HEK293 (cell line): Measurements from ENCODE around the gene MBNL2.

ENCODE experiments used
- KLF10 ChIP-seq: fragments of 450-650 bp; IDR thresholded peaks from 2 replicates; pipeline ENCODE4 v1.5.1; 2018; ENCODE audit warnings: missing biosample characterization, mild to moderate bottlenecking, missing genetic modification characterization
- MEIS1 ChIP-seq: sonication (generic); formaldehyde crosslinking; IDR thresholded peaks from 2 replicates; pipeline ENCODE4 v1.8.1; 2022; ENCODE audit warnings: missing genetic modification reagents, mild to moderate bottlenecking, borderline replicate concordance
- ZBTB21 ChIP-seq: fragments of 450-650 bp; formaldehyde crosslinking; IDR thresholded peaks from 2 replicates; pipeline ENCODE4 v1.5.1; 2017; ENCODE audit warnings: missing biosample characterization, missing genetic modification characterization
- ZFP69B ChIP-seq: fragments of 450-650 bp; formaldehyde crosslinking; IDR thresholded peaks from 2 replicates; pipeline ENCODE4 v1.5.1; 2016; ENCODE audit warnings: missing biosample characterization, missing genetic modification characterization
- ZNF274 ChIP-seq, 2 experiments: fragments of 200-500 bp in 1 of 2; fragments of 450-650 bp in 1 of 2; sonication (Bioruptor generic) in 1 of 2; formaldehyde crosslinking in 1 of 2; IDR thresholded peaks; 2 replicates each; pipeline versions ENCODE4 v1.5.1 to v1.6.1; 2014 to 2016; ENCODE audit warnings: borderline replicate concordance in 1 of 2, inconsistent platforms in 1 of 2, low read length in 1 of 2, missing biosample characterization in 1 of 2, missing genetic modification characterization in 1 of 2
- ZNF501 ChIP-seq: fragments of 450-650 bp; formaldehyde crosslinking; IDR thresholded peaks from 2 replicates; pipeline ENCODE4 v1.5.1; 2016; ENCODE audit warnings: missing biosample characterization, missing genetic modification characterization
- TF ChIP-seq, protein P1 (sequence below): fragments of 450-650 bp; formaldehyde crosslinking; IDR thresholded peaks from 2 replicates; pipeline ENCODE4 v1.5.1; 2017; ENCODE audit warnings: missing biosample characterization, mild to moderate bottlenecking, missing genetic modification characterization, moderate library complexity
- TF ChIP-seq, protein P2 (sequence below): fragments of 450-650 bp; IDR thresholded peaks from 2 replicates; pipeline ENCODE4 v1.5.1; 2018; ENCODE audit warnings: missing biosample characterization, missing genetic modification characterization
- TF ChIP-seq, protein P3 (sequence below): fragments of 450-650 bp; formaldehyde crosslinking; IDR thresholded peaks from 2 replicates; pipeline ENCODE4 v1.5.1; 2016; ENCODE audit warnings: missing biosample characterization, missing genetic modification characterization
- TF ChIP-seq, protein P4 (sequence below): fragments of 450-650 bp; formaldehyde crosslinking; IDR thresholded peaks from 2 replicates; pipeline ENCODE4 v1.5.1; 2016; ENCODE audit warnings: missing biosample characterization, missing genetic modification characterization
- TF ChIP-seq, protein P5 (sequence below): fragments of 450-650 bp; formaldehyde crosslinking; IDR thresholded peaks from 2 replicates; pipeline ENCODE4 v1.5.1; 2016; ENCODE audit warnings: missing biosample characterization, missing genetic modification characterization

DNA sequence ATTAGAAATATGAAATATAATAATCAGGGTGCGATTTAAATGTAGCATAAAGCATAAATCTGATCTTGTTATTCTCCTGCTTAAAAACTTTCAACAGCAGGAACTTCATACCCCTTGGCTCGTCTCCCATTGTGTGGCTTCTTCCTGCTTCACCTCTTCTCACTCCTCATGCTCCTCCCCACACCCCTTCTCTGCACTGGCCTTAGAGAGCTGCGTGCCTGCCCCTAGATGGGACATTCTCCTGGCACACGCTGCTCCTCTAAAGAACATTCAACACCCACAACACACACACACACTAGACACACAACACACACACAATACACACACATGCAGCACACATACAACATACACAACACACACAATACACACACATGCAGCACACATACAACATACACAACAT, 107.2 kb downstream of the MBNL2 start:
- TF ChIP-seq ZNF274 (IDR thresholded peaks at IDR 0.05; ENCODE audit: low read length), result no peak
- TF ChIP-seq ZNF274 (tag by site-specific recombination; IDR thresholded peaks at IDR 0.05; ENCODE audit: borderline replicate concordance), result no peak
- TF ChIP-seq, protein P1, sequence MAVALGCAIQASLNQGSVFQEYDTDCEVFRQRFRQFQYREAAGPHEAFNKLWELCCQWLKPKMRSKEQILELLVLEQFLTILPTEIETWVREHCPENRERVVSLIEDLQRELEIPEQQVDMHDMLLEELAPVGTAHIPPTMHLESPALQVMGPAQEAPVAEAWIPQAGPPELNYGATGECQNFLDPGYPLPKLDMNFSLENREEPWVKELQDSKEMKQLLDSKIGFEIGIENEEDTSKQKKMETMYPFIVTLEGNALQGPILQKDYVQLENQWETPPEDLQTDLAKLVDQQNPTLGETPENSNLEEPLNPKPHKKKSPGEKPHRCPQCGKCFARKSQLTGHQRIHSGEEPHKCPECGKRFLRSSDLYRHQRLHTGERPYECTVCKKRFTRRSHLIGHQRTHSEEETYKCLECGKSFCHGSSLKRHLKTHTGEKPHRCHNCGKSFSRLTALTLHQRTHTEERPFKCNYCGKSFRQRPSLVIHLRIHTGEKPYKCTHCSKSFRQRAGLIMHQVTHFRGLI (tag by site-specific recombination), result no peak
- no peak for TF ChIP-seq ZBTB21 (tag by site-specific recombination)
- TF ChIP-seq, protein P2, sequence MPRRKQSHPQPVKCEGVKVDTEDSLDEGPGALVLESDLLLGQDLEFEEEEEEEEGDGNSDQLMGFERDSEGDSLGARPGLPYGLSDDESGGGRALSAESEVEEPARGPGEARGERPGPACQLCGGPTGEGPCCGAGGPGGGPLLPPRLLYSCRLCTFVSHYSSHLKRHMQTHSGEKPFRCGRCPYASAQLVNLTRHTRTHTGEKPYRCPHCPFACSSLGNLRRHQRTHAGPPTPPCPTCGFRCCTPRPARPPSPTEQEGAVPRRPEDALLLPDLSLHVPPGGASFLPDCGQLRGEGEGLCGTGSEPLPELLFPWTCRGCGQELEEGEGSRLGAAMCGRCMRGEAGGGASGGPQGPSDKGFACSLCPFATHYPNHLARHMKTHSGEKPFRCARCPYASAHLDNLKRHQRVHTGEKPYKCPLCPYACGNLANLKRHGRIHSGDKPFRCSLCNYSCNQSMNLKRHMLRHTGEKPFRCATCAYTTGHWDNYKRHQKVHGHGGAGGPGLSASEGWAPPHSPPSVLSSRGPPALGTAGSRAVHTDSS, result no peak
- TF ChIP-seq, protein P3, sequence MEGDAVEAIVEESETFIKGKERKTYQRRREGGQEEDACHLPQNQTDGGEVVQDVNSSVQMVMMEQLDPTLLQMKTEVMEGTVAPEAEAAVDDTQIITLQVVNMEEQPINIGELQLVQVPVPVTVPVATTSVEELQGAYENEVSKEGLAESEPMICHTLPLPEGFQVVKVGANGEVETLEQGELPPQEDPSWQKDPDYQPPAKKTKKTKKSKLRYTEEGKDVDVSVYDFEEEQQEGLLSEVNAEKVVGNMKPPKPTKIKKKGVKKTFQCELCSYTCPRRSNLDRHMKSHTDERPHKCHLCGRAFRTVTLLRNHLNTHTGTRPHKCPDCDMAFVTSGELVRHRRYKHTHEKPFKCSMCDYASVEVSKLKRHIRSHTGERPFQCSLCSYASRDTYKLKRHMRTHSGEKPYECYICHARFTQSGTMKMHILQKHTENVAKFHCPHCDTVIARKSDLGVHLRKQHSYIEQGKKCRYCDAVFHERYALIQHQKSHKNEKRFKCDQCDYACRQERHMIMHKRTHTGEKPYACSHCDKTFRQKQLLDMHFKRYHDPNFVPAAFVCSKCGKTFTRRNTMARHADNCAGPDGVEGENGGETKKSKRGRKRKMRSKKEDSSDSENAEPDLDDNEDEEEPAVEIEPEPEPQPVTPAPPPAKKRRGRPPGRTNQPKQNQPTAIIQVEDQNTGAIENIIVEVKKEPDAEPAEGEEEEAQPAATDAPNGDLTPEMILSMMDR (tag by site-specific recombination), result no peak
- TF ChIP-seq, protein P4, sequence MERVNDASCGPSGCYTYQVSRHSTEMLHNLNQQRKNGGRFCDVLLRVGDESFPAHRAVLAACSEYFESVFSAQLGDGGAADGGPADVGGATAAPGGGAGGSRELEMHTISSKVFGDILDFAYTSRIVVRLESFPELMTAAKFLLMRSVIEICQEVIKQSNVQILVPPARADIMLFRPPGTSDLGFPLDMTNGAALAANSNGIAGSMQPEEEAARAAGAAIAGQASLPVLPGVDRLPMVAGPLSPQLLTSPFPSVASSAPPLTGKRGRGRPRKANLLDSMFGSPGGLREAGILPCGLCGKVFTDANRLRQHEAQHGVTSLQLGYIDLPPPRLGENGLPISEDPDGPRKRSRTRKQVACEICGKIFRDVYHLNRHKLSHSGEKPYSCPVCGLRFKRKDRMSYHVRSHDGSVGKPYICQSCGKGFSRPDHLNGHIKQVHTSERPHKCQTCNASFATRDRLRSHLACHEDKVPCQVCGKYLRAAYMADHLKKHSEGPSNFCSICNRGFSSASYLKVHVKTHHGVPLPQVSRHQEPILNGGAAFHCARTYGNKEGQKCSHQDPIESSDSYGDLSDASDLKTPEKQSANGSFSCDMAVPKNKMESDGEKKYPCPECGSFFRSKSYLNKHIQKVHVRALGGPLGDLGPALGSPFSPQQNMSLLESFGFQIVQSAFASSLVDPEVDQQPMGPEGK (tag by site-specific recombination), result no peak
- no peak for TF ChIP-seq ZNF501
- TF ChIP-seq, protein P5, sequence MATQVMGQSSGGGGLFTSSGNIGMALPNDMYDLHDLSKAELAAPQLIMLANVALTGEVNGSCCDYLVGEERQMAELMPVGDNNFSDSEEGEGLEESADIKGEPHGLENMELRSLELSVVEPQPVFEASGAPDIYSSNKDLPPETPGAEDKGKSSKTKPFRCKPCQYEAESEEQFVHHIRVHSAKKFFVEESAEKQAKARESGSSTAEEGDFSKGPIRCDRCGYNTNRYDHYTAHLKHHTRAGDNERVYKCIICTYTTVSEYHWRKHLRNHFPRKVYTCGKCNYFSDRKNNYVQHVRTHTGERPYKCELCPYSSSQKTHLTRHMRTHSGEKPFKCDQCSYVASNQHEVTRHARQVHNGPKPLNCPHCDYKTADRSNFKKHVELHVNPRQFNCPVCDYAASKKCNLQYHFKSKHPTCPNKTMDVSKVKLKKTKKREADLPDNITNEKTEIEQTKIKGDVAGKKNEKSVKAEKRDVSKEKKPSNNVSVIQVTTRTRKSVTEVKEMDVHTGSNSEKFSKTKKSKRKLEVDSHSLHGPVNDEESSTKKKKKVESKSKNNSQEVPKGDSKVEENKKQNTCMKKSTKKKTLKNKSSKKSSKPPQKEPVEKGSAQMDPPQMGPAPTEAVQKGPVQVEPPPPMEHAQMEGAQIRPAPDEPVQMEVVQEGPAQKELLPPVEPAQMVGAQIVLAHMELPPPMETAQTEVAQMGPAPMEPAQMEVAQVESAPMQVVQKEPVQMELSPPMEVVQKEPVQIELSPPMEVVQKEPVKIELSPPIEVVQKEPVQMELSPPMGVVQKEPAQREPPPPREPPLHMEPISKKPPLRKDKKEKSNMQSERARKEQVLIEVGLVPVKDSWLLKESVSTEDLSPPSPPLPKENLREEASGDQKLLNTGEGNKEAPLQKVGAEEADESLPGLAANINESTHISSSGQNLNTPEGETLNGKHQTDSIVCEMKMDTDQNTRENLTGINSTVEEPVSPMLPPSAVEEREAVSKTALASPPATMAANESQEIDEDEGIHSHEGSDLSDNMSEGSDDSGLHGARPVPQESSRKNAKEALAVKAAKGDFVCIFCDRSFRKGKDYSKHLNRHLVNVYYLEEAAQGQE, result no peak
- TF ChIP-seq KLF10 (tag by site-specific recombination), result no peak
- no peak for TF ChIP-seq ZFP69B (tag by site-specific recombination)
- TF ChIP-seq MEIS1, result no peak
